K562 (cell line): ENCODE measurements around the gene PA2G4. TPM values are rescaled to one million over a fixed set of nuclear protein-coding genes. Genes with fewer than 3 reads are reported as not detected.

Experiments used
- ATAC-seq: fragments of 200-7000 bp; cut with Tn5 transposase; 3 replicates; pipeline ENCODE4 v1.9.1; 2020; ENCODE audit warnings: moderate library complexity
- BruUV-seq: library from RNA; stranded (reverse); fragments of 400-500 nt; replicated peaks from 2 replicates; lab custom pipeline; 2021; lab: Mats Ljungman, UMichigan
- CTCF ChIA-PET: fragments of 300-600 bp; formaldehyde crosslinking; extraction: SDS; loops from one replicate; lab custom pipeline; 2021; ENCODE audit warnings: low intra/inter-chr PET ratio; lab: Yijun Ruan, JAX
- POLR2A ChIA-PET: fragments of 300-600, 350-650 bp; sonication (Branson Sonifier 250); formaldehyde crosslinking; extraction: SDS; loops from one replicate; lab custom pipeline; 2021; ENCODE audit warnings: antibody characterized with exemption, inconsistent platforms; lab: Yijun Ruan, JAX
- DNase-seq, 4 experiments: peaks; one replicate each; pipeline versions ENCODE4 v3.0.0 to v3.0.0-alpha.2; 2011 to 2018; ENCODE audit warnings: low spot score in 3 of 4, mixed read lengths in 3 of 4; ENCODE audit errors: extremely low read depth in 1 of 4
- FAIRE-seq: peaks from 2 replicates; lab custom pipeline; 2011; peaks lifted over from hg19 to GRCh38; lab: Jason Lieb, UNC
- H2AFZ ChIP-seq: 2 replicates; pipeline ENCODE4 v1.6.0; 2011; ENCODE audit warnings: low read depth, low read length, control low read depth, inconsistent platforms
- H3K27ac ChIP-seq: fragments of 200-600 bp; 3 replicates; pipeline ENCODE4 v1.8.0; 2011; ENCODE audit warnings: low read depth, mild to moderate bottlenecking, control low read depth, inconsistent platforms, low read length, moderate library complexity, mixed read lengths; ENCODE audit errors: extremely low read depth
- H3K27me3 ChIP-seq, 2 experiments: fragments of 300-600 bp in 1 of 2; 2 replicates in 1 of 2; 3 replicates in 1 of 2; pipeline versions ENCODE4 v1.6.0 to v1.8.0; 2011; ENCODE audit warnings: inconsistent platforms in 2 of 2, low read length in 2 of 2, mild to moderate bottlenecking in 1 of 2, mixed read lengths in 1 of 2, moderate library complexity in 1 of 2; ENCODE audit not compliant: control insufficient read depth in 2 of 2, insufficient read depth in 2 of 2
- H3K36me3 ChIP-seq: fragments of 300-600 bp; 3 replicates; pipeline ENCODE4 v1.8.0; 2011; ENCODE audit warnings: mild to moderate bottlenecking, low read length, inconsistent platforms; ENCODE audit not compliant: control insufficient read depth, insufficient read depth
- H3K4me1 ChIP-seq, 2 experiments: fragments of 200-600 bp in 1 of 2; replicated peaks in 1 of 2; 2 replicates in 1 of 2; 3 replicates in 1 of 2; pipeline versions ENCODE4 v1.5.1 to v1.8.0; 2011; ENCODE audit warnings: inconsistent platforms in 2 of 2, low read length in 2 of 2, mild to moderate bottlenecking in 1 of 2, mixed read lengths in 1 of 2, moderate library complexity in 1 of 2; ENCODE audit not compliant: control insufficient read depth in 2 of 2, insufficient read depth in 2 of 2
- H3K4me2 ChIP-seq: 2 replicates; pipeline ENCODE4 v1.6.1; 2011; ENCODE audit warnings: low read length, control low read depth, inconsistent platforms, mixed read lengths; ENCODE audit not compliant: insufficient read depth
- H3K4me3 ChIP-seq: fragments of 200-600 bp; sonication (generic), shearing (Covaris generic); 2 replicates; pipeline ENCODE4 v1.5.1; 2016; ENCODE audit warnings: control low read depth, inconsistent platforms
- H3K79me2 ChIP-seq: fragments of 200-600 bp; 3 replicates; pipeline ENCODE4 v1.8.0; 2011; ENCODE audit warnings: low read length, inconsistent platforms; ENCODE audit not compliant: control insufficient read depth, insufficient read depth
- H3K9ac ChIP-seq, 2 experiments: 2 replicates each; pipeline versions ENCODE4 v1.6.0 to v1.6.1; 2011; ENCODE audit warnings: low read depth in 2 of 2, low read length in 2 of 2, control low read depth in 1 of 2, inconsistent platforms in 1 of 2, mild to moderate bottlenecking in 1 of 2, mixed read lengths in 1 of 2; ENCODE audit not compliant: insufficient read depth in 1 of 2
- H3K9me1 ChIP-seq: one replicate; pipeline ENCODE4 v1.6.0; 2011; ENCODE audit warnings: inconsistent platforms, mild to moderate bottlenecking, low read length, moderate library complexity; ENCODE audit not compliant: control insufficient read depth, insufficient read depth
- H3K9me3 ChIP-seq: replicated peaks from 2 replicates; pipeline ENCODE4 v1.5.1; 2011; ENCODE audit warnings: low read depth, low read length, inconsistent platforms; ENCODE audit not compliant: control insufficient read depth, insufficient read depth
- H4K20me1 ChIP-seq: replicated peaks from 2 replicates; pipeline ENCODE4 v1.6.1; 2011; ENCODE audit warnings: low read length, inconsistent platforms, mixed read lengths; ENCODE audit not compliant: control insufficient read depth, insufficient read depth
- E2F1 ChIP-seq: sonication (generic); formaldehyde crosslinking; IDR thresholded peaks from 2 replicates; pipeline ENCODE4 v1.8.1; 2023; ENCODE audit warnings: mild to moderate bottlenecking, missing genetic modification reagents, moderate library complexity
- ILF3 ChIP-seq: fragments of 450-650 bp; IDR thresholded peaks from 2 replicates; pipeline ENCODE4 v1.6.1; 2018; ENCODE audit warnings: antibody characterized with exemption, mild to moderate bottlenecking, moderate library complexity, borderline replicate concordance
- NR2C1 ChIP-seq, 2 experiments: fragments of 450-650 bp; IDR thresholded peaks; 2 replicates each; pipeline ENCODE4 v1.6.1; 2017; ENCODE audit warnings: mild to moderate bottlenecking in 2 of 2, antibody characterized with exemption in 1 of 2, inconsistent platforms in 1 of 2, missing compliant biosample characterization in 1 of 2, missing genetic modification characterization in 1 of 2
- PML ChIP-seq: IDR thresholded peaks from 2 replicates; pipeline ENCODE4 v1.6.1; 2012; ENCODE audit warnings: low read length, inconsistent platforms
- POLR2A ChIP-seq: fragments of 450-650 bp; conservative IDR thresholded peaks from 2 replicates; pipeline ENCODE4 v1.6.1; 2016
- POLR2AphosphoS2 ChIP-seq: IDR thresholded peaks from 2 replicates; pipeline ENCODE4 v1.6.1; 2012; ENCODE audit warnings: low read length, improper control_type of control experiment
- POLR2B ChIP-seq: fragments of 450-650 bp; IDR thresholded peaks from 2 replicates; pipeline ENCODE4 v1.6.1; 2018; ENCODE audit warnings: low read depth; ENCODE audit not compliant: partially characterized antibody
- POLR2G ChIP-seq: fragments of 200-400 bp; formaldehyde crosslinking; IDR thresholded peaks from 2 replicates; pipeline ENCODE4 v1.6.1; 2017; ENCODE audit warnings: low read depth, mild to moderate bottlenecking, antibody characterized with exemption, low read length, moderate library complexity
- RBFOX2 ChIP-seq: fragments of 200-400 bp; formaldehyde crosslinking; IDR thresholded peaks from 2 replicates; pipeline ENCODE4 v1.6.1; 2017; ENCODE audit warnings: low read depth, mild to moderate bottlenecking, low read length, moderate library complexity
- RFX5 ChIP-seq: IDR thresholded peaks from 2 replicates; pipeline ENCODE4 v1.6.1; 2011; ENCODE audit warnings: low read depth, mild to moderate bottlenecking, improper control_type of control experiment, low read length
- SRSF9 ChIP-seq: fragments of 200-400 bp; formaldehyde crosslinking; IDR thresholded peaks from 2 replicates; pipeline ENCODE4 v1.6.1; 2017; ENCODE audit warnings: low read depth, low read length, borderline replicate concordance
- SUPT5H ChIP-seq: fragments of 450-650 bp; IDR thresholded peaks from 2 replicates; pipeline ENCODE4 v1.6.1; 2016
- THRB ChIP-seq: fragments of 450-650 bp; formaldehyde crosslinking; conservative IDR thresholded peaks from 2 replicates; pipeline ENCODE4 v1.4.0; 2022; ENCODE audit warnings: mild to moderate bottlenecking, missing genetic modification characterization
- ZNF76 ChIP-seq: fragments of 250-450 bp; sonication (Bioruptor Pico); IDR thresholded peaks from 2 replicates; pipeline ENCODE4 v1.4.0; 2020; ENCODE audit warnings: mild to moderate bottlenecking, moderate library complexity, borderline replicate concordance
- WGBS: fragments of 100-300 bp; shearing (Covaris generic); methylation state at CpG from one replicate; pipeline ENCODE4 v1.1.6; 2016; ENCODE audit warnings: low coverage, mixed read lengths; ENCODE audit not compliant: insufficient coverage; ENCODE audit errors: missing lambda C conversion rate; 5-methylcytosine and 5-hydroxymethylcytosine counted together
- in situ Hi-C: fragments of 300-500 bp; cut with MboI; formaldehyde crosslinking; loops from 4 replicates; pipeline ENCODE4 v1.15.0; 2018; ENCODE audit warnings: inconsistent platforms, mixed read lengths
- intact Hi-C: fragments of 100-400 bp; cut with micrococcal nuclease; formaldehyde crosslinking; loops from 2 replicates; pipeline ENCODE4 v1.14.2; 2022
- polyA plus RNA-seq, 8 experiments: library from polyadenylated mRNA; depleted of rRNA in 4 of 8; stranded (reverse) in 5 of 8; unstranded in 3 of 8; fragments of >200 nt; fragmentation: Nextera tagmentation in 2 of 8; fragmentation: Illumina TruSeq in 1 of 8; extraction: Ambion mirVana in 2 of 8; extraction: Trizol in 1 of 8; gene quantifications; 2 replicates each; pipeline versions ENCODE4 v1.2.1 to v1.2.3, GENCODE V29; 2011 to 2014; ENCODE audit warnings: inconsistent platforms in 1 of 8, missing spikeins in 1 of 8
- total RNA-seq, 7 experiments: library from RNA; depleted of rRNA in 6 of 7; stranded (reverse); fragments of >200 nt in 6 of 7; fragmentation: Illumina TruSeq in 2 of 7; extraction: Trizol in 2 of 7; gene quantifications; 2 replicates each; pipeline versions ENCODE4 v1.2.1 to v1.2.3, GENCODE V29; 2011 to 2021; ENCODE audit warnings: low replicate concordance in 1 of 7
- TF ChIP-seq, protein P1 (sequence below), 2 experiments: fragments of 450-650 bp; IDR thresholded peaks; 2 replicates each; pipeline ENCODE4 v1.6.1; 2016
- TF ChIP-seq, protein P2 (sequence below): sonication (generic); formaldehyde crosslinking; IDR thresholded peaks from 2 replicates; pipeline ENCODE4 v1.8.0; 2022; ENCODE audit warnings: missing genetic modification reagents, mild to moderate bottlenecking, moderate library complexity, borderline replicate concordance

The PA2G4 gene
- total and polyA plus RNA-seq, 9 of the 15 experiments (the other 6 are each of a cell fraction or from before 2014, with no cell fraction given): 230 to 925 (median 638) TPM

GRCh38 chr12:56162468-56163290 is 58.3 kb downstream of the PA2G4 start:
- no peak overlapping the region for H3K4me3 ChIP-seq
- TSS peak; percentile 78 for BruUV-seq
- H3K4me1 ChIP-seq: peaks cover 8 to 22% of the 10 kb centered on the region in 2 experiments; a peak in 4 of 5 replicates
- H3K36me3 ChIP-seq: peaks cover 81% of the 10 kb centered on the region
- H3K9me3 ChIP-seq: no peaks in the 10 kb centered on the region
- DNase-seq: no peak
- 0 out of 2 replicates have a peak, but pooled peaks have one; percentile 23 for TF ChIP-seq POLR2AphosphoS2
- TF ChIP-seq NR2C1 (IDR thresholded peaks at IDR 0.05): no peak
- no peak for TF ChIP-seq NR2C1 (tag; IDR thresholded peaks at IDR 0.05)
- TF ChIP-seq, protein P1, sequence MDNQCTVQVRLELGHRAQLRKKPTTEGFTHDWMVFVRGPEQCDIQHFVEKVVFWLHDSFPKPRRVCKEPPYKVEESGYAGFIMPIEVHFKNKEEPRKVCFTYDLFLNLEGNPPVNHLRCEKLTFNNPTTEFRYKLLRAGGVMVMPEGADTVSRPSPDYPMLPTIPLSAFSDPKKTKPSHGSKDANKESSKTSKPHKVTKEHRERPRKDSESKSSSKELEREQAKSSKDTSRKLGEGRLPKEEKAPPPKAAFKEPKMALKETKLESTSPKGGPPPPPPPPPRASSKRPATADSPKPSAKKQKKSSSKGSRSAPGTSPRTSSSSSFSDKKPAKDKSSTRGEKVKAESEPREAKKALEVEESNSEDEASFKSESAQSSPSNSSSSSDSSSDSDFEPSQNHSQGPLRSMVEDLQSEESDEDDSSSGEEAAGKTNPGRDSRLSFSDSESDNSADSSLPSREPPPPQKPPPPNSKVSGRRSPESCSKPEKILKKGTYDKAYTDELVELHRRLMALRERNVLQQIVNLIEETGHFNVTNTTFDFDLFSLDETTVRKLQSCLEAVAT (IDR thresholded peaks at IDR 0.05): no peak
- TF ChIP-seq POLR2A: peak; percentile 60
- peak; percentile 25 for TF ChIP-seq POLR2B
- TF ChIP-seq THRB: peak; percentile 58; the same call in 1 of the 2 replicates
- peak; percentile 54; the same call in 1 of the 2 replicates for TF ChIP-seq RBFOX2
- TF ChIP-seq RFX5: no peak
- TF ChIP-seq POLR2G: peak; percentile 12; the same call in 1 of the 2 replicates
- no peak for TF ChIP-seq ZNF76
- peak; percentile 12; the same call in 1 of the 2 replicates for TF ChIP-seq PML
- TF ChIP-seq SRSF9: no peak
- no peak for TF ChIP-seq E2F1 (CRISPR knock-in tag)
- TF ChIP-seq SUPT5H: peak; percentile 45; the same call in 1 of the 2 replicates
- TF ChIP-seq, protein P2, sequence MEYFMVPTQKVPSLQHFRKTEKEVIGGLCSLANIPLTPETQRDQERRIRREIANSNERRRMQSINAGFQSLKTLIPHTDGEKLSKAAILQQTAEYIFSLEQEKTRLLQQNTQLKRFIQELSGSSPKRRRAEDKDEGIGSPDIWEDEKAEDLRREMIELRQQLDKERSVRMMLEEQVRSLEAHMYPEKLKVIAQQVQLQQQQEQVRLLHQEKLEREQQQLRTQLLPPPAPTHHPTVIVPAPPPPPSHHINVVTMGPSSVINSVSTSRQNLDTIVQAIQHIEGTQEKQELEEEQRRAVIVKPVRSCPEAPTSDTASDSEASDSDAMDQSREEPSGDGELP (CRISPR knock-in tag): 0 out of 2 replicates have a peak, but pooled peaks have one; percentile 7
- no peak for TF ChIP-seq ILF3
- no peaks in the 10 kb centered on the region for H3K27me3 ChIP-seq
- intact Hi-C loops (no loop called here), in situ Hi-C loops (no loop called here)
- no peak for FAIRE-seq
- no peak overlapping the region for H2AFZ ChIP-seq
- H3K9ac ChIP-seq: 0 out of 4 replicates have a peak overlapping the region, but pooled peaks of 1 of the 2 experiments have one; percentile 24
- peaks cover 33% of the 10 kb centered on the region for H3K79me2 ChIP-seq
- peaks cover 34% of the 10 kb centered on the region for H4K20me1 ChIP-seq
- no peak overlapping the region for H3K4me2 ChIP-seq
- POLR2A ChIA-PET: interaction anchor here (0.8 to 8.9 kb wide), 15 partner anchors 9 to 86 kb away, joined by 3 to 124 read pairs (median 8); partner anchors contain the start of genes ESYT1, MYL6B, PA2G4 and RNF41
- WGBS: 93% methylated on average over 11 of the region's 11 CpGs
- ATAC-seq: no peak
- H3K9me1 ChIP-seq: peaks cover 3% of the 10 kb centered on the region
- CTCF ChIA-PET: no interaction called here
- peak overlapping the region; percentile 34; the same call in 1 of the 3 replicates for H3K27ac ChIP-seq
